ENCODE data around the gene ANKEF1.

The ANKEF1 gene

GRCh38 chr20:10096790-10097189 lies 62.0 kb downstream of the ANKEF1 start:
- Histone ChIP-seq H2AFZ (ENCODE audit: low read depth, low read length) (no peak overlapping the region), H3K36me3 (ENCODE audit: insufficient read depth, low read length) (no peaks in the 10 kb centered on the region), H3K79me2 (ENCODE audit: insufficient read depth, low read length) (no peaks in the 10 kb centered on the region), H3K27ac (ENCODE audit: low read length) (no peak overlapping the region), H3K4me3 (ENCODE audit: low read depth in 1 of 2, low read length in 2 of 2) (no peak overlapping the region), H4K20me1 (ENCODE audit: insufficient read depth, low read length) (no peaks in the 10 kb centered on the region), H3K9ac (ENCODE audit: low read depth, low read length) (no peak overlapping the region), H3K4me2 (ENCODE audit: insufficient read depth, low read length) (no peak overlapping the region), H3K9me3 (ENCODE audit: insufficient read depth, low read length, severe bottlenecking) (no peaks in the 10 kb centered on the region), H3K27me3 (ENCODE audit: insufficient read depth, low read length, poor library complexity) (no peaks in the 10 kb centered on the region), H3K4me1 (ENCODE audit: insufficient read depth, low read length) (no peaks in the 10 kb centered on the region)
- TF ChIP-seq, protein P1, sequence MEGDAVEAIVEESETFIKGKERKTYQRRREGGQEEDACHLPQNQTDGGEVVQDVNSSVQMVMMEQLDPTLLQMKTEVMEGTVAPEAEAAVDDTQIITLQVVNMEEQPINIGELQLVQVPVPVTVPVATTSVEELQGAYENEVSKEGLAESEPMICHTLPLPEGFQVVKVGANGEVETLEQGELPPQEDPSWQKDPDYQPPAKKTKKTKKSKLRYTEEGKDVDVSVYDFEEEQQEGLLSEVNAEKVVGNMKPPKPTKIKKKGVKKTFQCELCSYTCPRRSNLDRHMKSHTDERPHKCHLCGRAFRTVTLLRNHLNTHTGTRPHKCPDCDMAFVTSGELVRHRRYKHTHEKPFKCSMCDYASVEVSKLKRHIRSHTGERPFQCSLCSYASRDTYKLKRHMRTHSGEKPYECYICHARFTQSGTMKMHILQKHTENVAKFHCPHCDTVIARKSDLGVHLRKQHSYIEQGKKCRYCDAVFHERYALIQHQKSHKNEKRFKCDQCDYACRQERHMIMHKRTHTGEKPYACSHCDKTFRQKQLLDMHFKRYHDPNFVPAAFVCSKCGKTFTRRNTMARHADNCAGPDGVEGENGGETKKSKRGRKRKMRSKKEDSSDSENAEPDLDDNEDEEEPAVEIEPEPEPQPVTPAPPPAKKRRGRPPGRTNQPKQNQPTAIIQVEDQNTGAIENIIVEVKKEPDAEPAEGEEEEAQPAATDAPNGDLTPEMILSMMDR (IDR thresholded peaks at IDR 0.05; ENCODE audit: borderline replicate concordance, extremely low read depth, low read length, poor library complexity, severe bottlenecking): no peak
- TF ChIP-seq EZH2 (IDR thresholded peaks at IDR 0.05; ENCODE audit: borderline replicate concordance, low read depth, low read length, severe bottlenecking): no peak
- no peak for DNase-seq
- no peak for ATAC-seq (ENCODE audit: insufficient read depth, low read depth)

- Histone ChIP-seq H3K9ac (ENCODE audit: low read depth, low read length) (no peak overlapping the region), H3K27me3 (ENCODE audit: insufficient read depth, low read length, poor library complexity) (no peaks in the 10 kb centered on the region), H4K20me1 (ENCODE audit: insufficient read depth, low read length) (no peaks in the 10 kb centered on the region), H3K9me3 (ENCODE audit: insufficient read depth, low read length, severe bottlenecking) (no peaks in the 10 kb centered on the region), H3K4me1 (ENCODE audit: insufficient read depth, low read length) (no peaks in the 10 kb centered on the region), H3K27ac (ENCODE audit: low read length) (no peak overlapping the region), H2AFZ (ENCODE audit: low read depth, low read length) (no peak overlapping the region), H3K79me2 (ENCODE audit: insufficient read depth, low read length) (no peaks in the 10 kb centered on the region), H3K36me3 (ENCODE audit: insufficient read depth, low read length) (no peaks in the 10 kb centered on the region), H3K4me3 (ENCODE audit: low read depth in 1 of 2, low read length in 2 of 2) (no peak overlapping the region), H3K4me2 (ENCODE audit: insufficient read depth, low read length) (no peak overlapping the region)
- DNase-seq (no peak), ATAC-seq (ENCODE audit: insufficient read depth, low read depth) (no peak)
- no peak for TF ChIP-seq EZH2 (IDR thresholded peaks at IDR 0.05; ENCODE audit: borderline replicate concordance, low read depth, low read length, severe bottlenecking)
Observed at GRCh38 chr20:10105046-10105445, 70.3 kb downstream of the ANKEF1 start.

Measured in DND-41 (cell line).